Gastroesophageal sphincter (tissue), 4 donors: ENCODE measurements around the gene ZNF142. TPM values are rescaled to one million over a fixed set of nuclear protein-coding genes. Genes with fewer than 3 reads are reported as not detected.

ENCODE experiments used
- ATAC-seq: fragments of 150-250 bp; one replicate; pipeline ENCODE4 v1.9.1; 2016; ENCODE audit warnings: mild to moderate bottlenecking, moderate library complexity
- H3K27ac ChIP-seq, 4 donors: fragments of 200-600 bp; sonication (generic) in 3 of 4; 1 replicate in 3 of 4; 2 replicates in 1 of 4; pipeline ENCODE4 v1.5.1; 2016 to 2019
- H3K27me3 ChIP-seq: fragments of 200-600 bp; sonication (generic); one replicate; pipeline ENCODE4 v1.5.1; 2019
- H3K36me3 ChIP-seq, 2 donors: fragments of 200-600 bp; sonication (generic); one replicate each; pipeline ENCODE4 v1.5.1; 2019; ENCODE audit warnings: control low read depth in 1 of 2
- H3K4me1 ChIP-seq, 3 donors: fragments of 200-600 bp; sonication (generic); 1 replicate in 2 of 3; 2 replicates in 1 of 3; pipeline ENCODE4 v1.5.1; 2016 to 2019; ENCODE audit warnings: control low read depth in 2 of 3
- H3K4me3 ChIP-seq, 2 donors: fragments of 200-600 bp; sonication (generic); one replicate each; pipeline ENCODE4 v1.5.1; 2019; ENCODE audit warnings: mild to moderate bottlenecking in 1 of 2, moderate library complexity in 1 of 2
- H3K9me3 ChIP-seq, 3 donors: fragments of 200-600 bp; sonication (generic); one replicate each; pipeline ENCODE4 v1.5.1; 2017 to 2019; ENCODE audit warnings: control low read depth in 2 of 3
- CTCF ChIP-seq, 4 experiments: fragments of 200-600 bp in 2 of 4; fragments of 450-650 bp in 2 of 4; sonication (generic) in 1 of 4; IDR thresholded peaks; one replicate each; pipeline ENCODE4 v1.5.1; 2017 to 2019; ENCODE audit warnings: antibody characterized with exemption in 4 of 4, mild to moderate bottlenecking in 2 of 4, moderate library complexity in 2 of 4
- EP300 ChIP-seq: sonication (generic); formaldehyde crosslinking; IDR thresholded peaks from one replicate; pipeline ENCODE4 v1.6.1; 2017; ENCODE audit warnings: antibody characterized with exemption, mild to moderate bottlenecking
- POLR2A ChIP-seq, 2 donors: fragments of 450-650 bp; IDR thresholded peaks; one replicate each; pipeline ENCODE4 v1.6.1; 2017; ENCODE audit warnings: antibody characterized with exemption in 2 of 2, mild to moderate bottlenecking in 2 of 2, moderate library complexity in 1 of 2
- POLR2AphosphoS5 ChIP-seq: sonication (generic); formaldehyde crosslinking; IDR thresholded peaks from one replicate; pipeline ENCODE4 v1.6.1; 2017; ENCODE audit warnings: antibody characterized with exemption
- WGBS, 2 donors: methylation state at CpG; one replicate each; pipeline ENCODE4 v1.1.5; 2018; ENCODE audit warnings: low coverage in 1 of 2; 5-methylcytosine and 5-hydroxymethylcytosine counted together
- small RNA-seq, 4 donors: library from RNA; depleted of rRNA; stranded (forward); fragments of <200 nt; gene quantifications; one replicate each; pipeline ENCODE3, GENCODE V24; 2016
- total RNA-seq, 4 donors: library from RNA; depleted of rRNA; stranded (reverse); fragments of >200 nt; gene quantifications; one replicate each; pipeline ENCODE4 v1.1.0, GENCODE V29; 2016

ZNF142 gene
- total RNA-seq, 4 donors from 2014 or later, result 10.8 to 33.3 (median 24.6) TPM

GRCh38 chr2:218618102-218618860 is 41.1 kb downstream of the ZNF142 start:
- ATAC-seq, result no peak
- no peak for TF ChIP-seq EP300
- no peak for TF ChIP-seq POLR2A (IDR thresholded peaks at IDR 0.05)
- no peak for TF ChIP-seq POLR2AphosphoS5
- TF ChIP-seq CTCF (IDR thresholded peaks at IDR 0.05), result no peak
- Histone ChIP-seq H3K27ac (no peak overlapping the region), H3K9me3 (no peaks in the 10 kb centered on the region), H3K4me1 (peaks cover 0 to 32% (median 0%) of the 10 kb centered on the region in 3 donors), H3K27me3 (no peaks in the 10 kb centered on the region), H3K4me3 (no peak overlapping the region), H3K36me3 (peaks cover 0 to 33% of the 10 kb centered on the region in 2 donors)
- WGBS, 2 donors, result 100% methylated on average over 1 of the region's 9 CpGs; no CpG with 5 or more reads in 1 of the 2 donors

GRCh38 chr2:218615868-218616315 is 43.5 kb downstream of the ZNF142 start:
- Histone ChIP-seq H3K4me1 (peaks cover 0 to 19% (median 0%) of the 10 kb centered on the region in 3 donors), H3K9me3 (no peaks in the 10 kb centered on the region), H3K27me3 (no peaks in the 10 kb centered on the region), H3K4me3 (no peak overlapping the region), H3K27ac (peak overlapping the region; percentile 19 to 87 (median 84)), H3K36me3 (peaks cover 0 to 27% of the 10 kb centered on the region in 2 donors)
- ATAC-seq, result peak; percentile 90
- peak; percentile 75 for TF ChIP-seq POLR2AphosphoS5
- TF ChIP-seq EP300, result peak; percentile 19
- no peak for TF ChIP-seq POLR2A (IDR thresholded peaks at IDR 0.05)
- 7 to 25% methylated on average over 2 of the region's 6 CpGs for WGBS, 2 donors

GRCh38 chr2:218607436-218608115 is 51.8 kb downstream of the ZNF142 start, which contains the start of gene PLCD4:
TSS of gene PLCD4 (plus strand) at chr2:218607899. CDS start at chr2:218615740, 7,841 bp downstream.
- H3K4me3 ChIP-seq, result peak within 1 kb of the TSS; percentile 38 to 42
- H3K4me1 ChIP-seq, result peaks cover 0 to 42% (median 14%) of the 10 kb centered on the region in 3 donors
- TF ChIP-seq POLR2AphosphoS5, result peak; percentile 50
- peak; percentile 25 to 29 for TF ChIP-seq POLR2A (IDR thresholded peaks at IDR 0.05)
- TF ChIP-seq EP300, result no peak
- TF ChIP-seq CTCF (IDR thresholded peaks at IDR 0.05), result peak in 2 of 4 experiments; percentile 24
- ATAC-seq, result peak; percentile 77
- 5 to 8% methylated on average over 4 to 7 of the region's 8 CpGs for WGBS, 2 donors
- H3K27me3 ChIP-seq, result no peaks in the 10 kb centered on the region
- peaks cover 0 to 4% of the 10 kb centered on the region in 2 donors for H3K36me3 ChIP-seq
- no peaks in the 10 kb centered on the region for H3K9me3 ChIP-seq
- peak within 1 kb of the TSS; percentile 43 to 82 (median 77) for H3K27ac ChIP-seq

- H3K36me3 ChIP-seq, result no peaks in the 10 kb centered on the region
- no peak overlapping the region for H3K27ac ChIP-seq
- no peak for ATAC-seq
- H3K27me3 ChIP-seq, result no peaks in the 10 kb centered on the region
- peaks cover 0 to 42% (median 14%) of the 10 kb centered on the region in 3 donors for H3K4me1 ChIP-seq
- H3K4me3 ChIP-seq, result no peak overlapping the region
- H3K9me3 ChIP-seq, result no peaks in the 10 kb centered on the region
- 53 to 75% methylated on average over 2 of the region's 2 CpGs for WGBS, 2 donors
- no peak for TF ChIP-seq POLR2A (IDR thresholded peaks at IDR 0.05)
- TF ChIP-seq EP300, result no peak
- no peak for TF ChIP-seq CTCF (IDR thresholded peaks at IDR 0.05)
Measured at GRCh38 chr2:218605432-218605831, 54.0 kb downstream of the ZNF142 start.

Small RNA genes lying within 50 kb of the gene (small RNA-seq; reads per million reads assigned to genes)
- gene RNU6-136P, result 0 reads per million in 4 donors

Other genes starting within 250 kb of the ZNF142 start
- gene VIL1, start 240.5 kb downstream of the ZNF142 start, total RNA-seq, result not detected
- gene USP37, start 91.3 kb downstream of the ZNF142 start, total RNA-seq, result 10 to 100 TPM in 1 of 4 donors, 1 to 10 TPM in 3; 8.3 to 17.4 (median 9.0) TPM
- gene CNOT9, start 90.8 kb downstream of the ZNF142 start, total RNA-seq, result 10 to 100 TPM; 27.5 to 35.3 (median 32.3) TPM
- 10 to 100 TPM in 2 of 4 donors, 1 to 10 TPM in 2; 1.6 to 18.8 (median 9.3) TPM for gene PLCD4, start 51.7 kb downstream of the ZNF142 start, total RNA-seq
- 10 to 100 TPM; 24.3 to 37.4 (median 29.9) TPM for gene BCS1L, start 60 bp upstream of the ZNF142 start, total RNA-seq
- gene RNF25, start 12.4 kb upstream of the ZNF142 start, total RNA-seq, result 10 to 100 TPM; 16.3 to 24.6 (median 17.7) TPM
- gene STK36, start 12.5 kb upstream of the ZNF142 start, total RNA-seq, result 10 to 100 TPM; 16.7 to 36.6 (median 22.2) TPM
- 10 to 100 TPM in 2 of 4 donors, 1 to 10 TPM in 2; 6.5 to 12.1 (median 8.7) TPM for gene TTLL4, start 51.2 kb upstream of the ZNF142 start, total RNA-seq
- 10 to 100 TPM; 20.9 to 29.0 (median 23.5) TPM for gene CYP27A1, start 122.5 kb upstream of the ZNF142 start, total RNA-seq
- gene PRKAG3, start 172.2 kb upstream of the ZNF142 start, total RNA-seq, result not detected
- 1 to 10 TPM; 1.3 to 4.2 (median 4.0) TPM for gene WNT6, start 200.2 kb upstream of the ZNF142 start, total RNA-seq
- not detected for gene WNT10A, start 221.2 kb upstream of the ZNF142 start, total RNA-seq